Endothelial cell (in vitro differentiated cells): ENCODE data around the gene GGT1. TPM values are rescaled to one million over a fixed set of nuclear protein-coding genes. Genes with fewer than 3 reads are reported as not detected.

Source experiments
- DNase-seq: peaks from one replicate; pipeline ENCODE4 v3.0.0; 2021; ENCODE audit warnings: low spot score
- H3K27ac Mint-ChIP-seq: one replicate; pipeline ENCODE4 v1.8.0; 2021; ENCODE audit warnings: mixed read lengths, inconsistent platforms; ENCODE audit not compliant: unreplicated experiment
- H3K27me3 Mint-ChIP-seq: one replicate; pipeline ENCODE4 v1.8.0; 2021; ENCODE audit warnings: mild to moderate bottlenecking, moderate library complexity, mixed read lengths, inconsistent platforms; ENCODE audit not compliant: unreplicated experiment
- H3K36me3 Mint-ChIP-seq: one replicate; pipeline ENCODE4 v1.8.0; 2021; ENCODE audit warnings: mild to moderate bottlenecking, low read depth, mixed read lengths, inconsistent platforms; ENCODE audit not compliant: unreplicated experiment
- H3K4me1 Mint-ChIP-seq: one replicate; pipeline ENCODE4 v1.8.0; 2021; ENCODE audit warnings: mild to moderate bottlenecking, mixed read lengths, inconsistent platforms; ENCODE audit not compliant: unreplicated experiment
- H3K4me3 Mint-ChIP-seq: one replicate; pipeline ENCODE4 v1.8.0; 2021; ENCODE audit warnings: mild to moderate bottlenecking, mixed read lengths, inconsistent platforms; ENCODE audit not compliant: unreplicated experiment
- H3K9me3 Mint-ChIP-seq: one replicate; pipeline ENCODE4 v1.8.0; 2021; ENCODE audit warnings: mixed read lengths, inconsistent platforms; ENCODE audit not compliant: unreplicated experiment
- total RNA-seq: library from RNA; stranded (reverse); fragmentation: NEBNext Ultra II Directional; extraction: Animal tissue kit (Norgen Biotek cat#: 25700); gene quantifications from one replicate; pipeline ENCODE4 v1.2.1, GENCODE V29; 2021; ENCODE audit not compliant: unreplicated experiment
- TF ChIP-seq, protein P1 (sequence below): fragments of 200-600 bp; sonication (generic); IDR thresholded peaks from one replicate; pipeline ENCODE4 v1.5.0; 2021; ENCODE audit warnings: antibody characterized with exemption; ENCODE audit not compliant: unreplicated experiment

GGT1 gene
- total RNA-seq, 1 donor from 2014 or later, result 4.6 TPM

- Mint-ChIP-seq H3K4me3 (no peak overlapping the region), H3K36me3 (no peaks in the 10 kb centered on the region), H3K27ac (no peak overlapping the region), H3K9me3 (no peaks in the 10 kb centered on the region), H3K4me1 (no peaks in the 10 kb centered on the region), H3K27me3 (peaks cover 4% of the 10 kb centered on the region)
- no peak for DNase-seq
- TF ChIP-seq, protein P1, sequence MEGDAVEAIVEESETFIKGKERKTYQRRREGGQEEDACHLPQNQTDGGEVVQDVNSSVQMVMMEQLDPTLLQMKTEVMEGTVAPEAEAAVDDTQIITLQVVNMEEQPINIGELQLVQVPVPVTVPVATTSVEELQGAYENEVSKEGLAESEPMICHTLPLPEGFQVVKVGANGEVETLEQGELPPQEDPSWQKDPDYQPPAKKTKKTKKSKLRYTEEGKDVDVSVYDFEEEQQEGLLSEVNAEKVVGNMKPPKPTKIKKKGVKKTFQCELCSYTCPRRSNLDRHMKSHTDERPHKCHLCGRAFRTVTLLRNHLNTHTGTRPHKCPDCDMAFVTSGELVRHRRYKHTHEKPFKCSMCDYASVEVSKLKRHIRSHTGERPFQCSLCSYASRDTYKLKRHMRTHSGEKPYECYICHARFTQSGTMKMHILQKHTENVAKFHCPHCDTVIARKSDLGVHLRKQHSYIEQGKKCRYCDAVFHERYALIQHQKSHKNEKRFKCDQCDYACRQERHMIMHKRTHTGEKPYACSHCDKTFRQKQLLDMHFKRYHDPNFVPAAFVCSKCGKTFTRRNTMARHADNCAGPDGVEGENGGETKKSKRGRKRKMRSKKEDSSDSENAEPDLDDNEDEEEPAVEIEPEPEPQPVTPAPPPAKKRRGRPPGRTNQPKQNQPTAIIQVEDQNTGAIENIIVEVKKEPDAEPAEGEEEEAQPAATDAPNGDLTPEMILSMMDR, result no peak
Observed at GRCh38 chr22:24584871-24585411, 18.1 kb upstream of the GGT1 start.

DNA sequence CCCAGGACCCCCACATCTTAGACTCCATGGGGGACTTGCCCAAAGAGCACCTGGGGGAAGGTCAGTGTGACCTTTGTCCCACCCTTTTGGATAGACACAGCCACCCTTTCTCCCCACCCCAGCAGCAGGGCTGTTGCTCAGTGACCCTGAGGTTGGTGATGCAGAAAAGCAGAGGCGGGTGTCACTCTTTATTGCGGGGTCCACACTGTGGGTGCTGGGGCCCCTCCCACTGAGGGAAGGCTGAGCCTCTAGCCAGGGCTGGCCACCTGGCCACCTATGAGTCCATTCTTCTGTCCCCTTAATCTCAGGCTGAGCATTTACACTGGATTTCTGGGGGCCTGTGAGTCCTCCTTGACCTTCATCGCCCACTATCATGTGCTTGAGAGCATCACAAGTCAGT lies 17.5 kb upstream of the GGT1 start:
- H3K9me3 Mint-ChIP-seq, result no peaks in the 10 kb centered on the region
- H3K4me3 Mint-ChIP-seq, result no peak overlapping the region
- no peak for DNase-seq
- H3K27ac Mint-ChIP-seq, result no peak overlapping the region
- TF ChIP-seq, protein P1, result no peak
- peaks cover 4% of the 10 kb centered on the region for H3K27me3 Mint-ChIP-seq
- no peaks in the 10 kb centered on the region for H3K4me1 Mint-ChIP-seq
- H3K36me3 Mint-ChIP-seq, result no peaks in the 10 kb centered on the region

DNA sequence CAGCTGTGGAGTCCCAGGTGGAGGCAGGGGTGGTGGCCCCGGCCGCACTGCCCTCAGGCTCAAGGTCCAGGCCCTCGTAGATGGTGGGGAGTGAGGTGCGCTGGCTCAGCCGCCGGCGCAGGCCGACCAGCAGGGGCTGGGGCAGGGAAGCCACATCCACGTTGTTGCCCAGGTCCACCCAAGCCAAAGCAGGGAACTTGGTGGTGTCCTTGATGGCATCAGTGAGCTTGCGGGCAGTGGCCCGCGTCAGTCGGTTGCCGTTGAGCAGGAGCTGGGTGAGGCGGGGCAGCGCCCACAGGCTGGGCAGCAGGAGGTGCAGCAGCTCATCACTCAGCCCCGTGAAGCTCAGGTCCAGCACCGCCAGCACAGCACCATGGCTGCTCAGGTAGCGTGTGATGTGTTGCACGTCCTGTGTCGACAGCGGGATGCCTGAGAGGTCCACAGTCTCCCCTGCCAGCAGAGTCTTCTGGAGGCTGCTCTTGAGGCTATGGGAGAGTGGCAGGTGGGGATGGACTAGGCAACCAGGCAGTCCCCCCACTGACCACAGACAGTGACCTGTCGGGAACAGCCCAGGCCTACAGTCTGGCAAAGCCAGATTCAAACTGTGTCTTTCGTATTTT lies 17.0 kb upstream of the GGT1 start:
- H3K4me1 Mint-ChIP-seq, result no peaks in the 10 kb centered on the region
- H3K27me3 Mint-ChIP-seq, result peaks cover 1% of the 10 kb centered on the region
- H3K9me3 Mint-ChIP-seq, result no peaks in the 10 kb centered on the region
- no peaks in the 10 kb centered on the region for H3K36me3 Mint-ChIP-seq
- TF ChIP-seq, protein P1, result no peak
- H3K27ac Mint-ChIP-seq, result no peak overlapping the region
- no peak for DNase-seq
- H3K4me3 Mint-ChIP-seq, result no peak overlapping the region

DNA sequence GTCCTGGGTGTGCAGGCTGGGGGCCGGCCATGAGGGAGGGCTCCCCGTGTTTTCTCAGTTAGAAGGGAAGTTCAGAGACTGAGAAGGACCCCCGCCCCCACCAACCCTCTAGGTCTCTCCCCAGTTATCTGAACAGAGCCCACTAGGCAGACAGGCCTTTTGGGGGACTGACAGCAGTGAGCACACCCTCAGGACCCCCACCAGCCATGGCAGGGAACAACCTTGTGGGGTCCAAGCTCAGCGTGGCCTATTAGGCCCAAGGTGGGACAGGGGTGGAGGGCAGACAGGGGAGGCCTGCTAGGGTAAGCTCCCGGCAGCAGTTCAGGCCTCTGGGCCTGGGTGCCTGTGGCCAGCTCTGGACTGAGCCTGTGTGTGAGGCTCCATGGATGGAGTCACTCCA lies 15.7 kb upstream of the GGT1 start:
- H3K27me3 Mint-ChIP-seq, result peaks cover 4% of the 10 kb centered on the region
- TF ChIP-seq, protein P1, result no peak
- H3K27ac Mint-ChIP-seq, result no peak overlapping the region
- H3K4me3 Mint-ChIP-seq, result no peak overlapping the region
- no peaks in the 10 kb centered on the region for H3K36me3 Mint-ChIP-seq
- no peaks in the 10 kb centered on the region for H3K9me3 Mint-ChIP-seq
- H3K4me1 Mint-ChIP-seq, result no peaks in the 10 kb centered on the region
- DNase-seq, result no peak

DNA sequence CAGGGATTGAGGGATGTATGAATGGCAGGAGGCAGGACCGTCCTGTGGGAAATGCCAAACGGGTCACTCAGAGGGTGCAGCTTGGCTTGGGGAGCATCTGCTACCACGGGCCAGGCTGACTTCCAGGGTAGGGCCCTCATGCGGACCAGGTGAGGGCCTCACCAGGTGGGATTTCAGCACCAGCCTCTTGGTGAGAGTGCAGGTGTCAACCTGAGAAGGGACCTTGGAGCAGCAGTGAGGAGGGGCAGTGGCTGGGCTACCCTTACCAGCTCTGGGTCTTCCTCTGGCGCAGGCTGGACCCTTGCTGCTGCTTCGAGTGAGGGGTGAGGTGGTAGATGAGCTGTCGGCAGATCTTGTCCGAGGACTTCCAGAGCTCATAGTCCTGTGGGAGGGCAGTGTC lies 15.0 kb upstream of the GGT1 start:
- Mint-ChIP-seq H3K9me3 (no peaks in the 10 kb centered on the region), H3K27me3 (peaks cover 4% of the 10 kb centered on the region), H3K27ac (no peak overlapping the region), H3K4me1 (no peaks in the 10 kb centered on the region), H3K36me3 (no peaks in the 10 kb centered on the region), H3K4me3 (no peak overlapping the region)
- no peak for DNase-seq
- TF ChIP-seq, protein P1, result no peak
